ENCODE measurements around the gene TESMIN. TPM values are rescaled to one million over a fixed set of nuclear protein-coding genes. Genes with fewer than 3 reads are reported as not detected.

TESMIN gene
- total RNA-seq, 1 donor from 2014 or later: 5.5 TPM

DNA sequence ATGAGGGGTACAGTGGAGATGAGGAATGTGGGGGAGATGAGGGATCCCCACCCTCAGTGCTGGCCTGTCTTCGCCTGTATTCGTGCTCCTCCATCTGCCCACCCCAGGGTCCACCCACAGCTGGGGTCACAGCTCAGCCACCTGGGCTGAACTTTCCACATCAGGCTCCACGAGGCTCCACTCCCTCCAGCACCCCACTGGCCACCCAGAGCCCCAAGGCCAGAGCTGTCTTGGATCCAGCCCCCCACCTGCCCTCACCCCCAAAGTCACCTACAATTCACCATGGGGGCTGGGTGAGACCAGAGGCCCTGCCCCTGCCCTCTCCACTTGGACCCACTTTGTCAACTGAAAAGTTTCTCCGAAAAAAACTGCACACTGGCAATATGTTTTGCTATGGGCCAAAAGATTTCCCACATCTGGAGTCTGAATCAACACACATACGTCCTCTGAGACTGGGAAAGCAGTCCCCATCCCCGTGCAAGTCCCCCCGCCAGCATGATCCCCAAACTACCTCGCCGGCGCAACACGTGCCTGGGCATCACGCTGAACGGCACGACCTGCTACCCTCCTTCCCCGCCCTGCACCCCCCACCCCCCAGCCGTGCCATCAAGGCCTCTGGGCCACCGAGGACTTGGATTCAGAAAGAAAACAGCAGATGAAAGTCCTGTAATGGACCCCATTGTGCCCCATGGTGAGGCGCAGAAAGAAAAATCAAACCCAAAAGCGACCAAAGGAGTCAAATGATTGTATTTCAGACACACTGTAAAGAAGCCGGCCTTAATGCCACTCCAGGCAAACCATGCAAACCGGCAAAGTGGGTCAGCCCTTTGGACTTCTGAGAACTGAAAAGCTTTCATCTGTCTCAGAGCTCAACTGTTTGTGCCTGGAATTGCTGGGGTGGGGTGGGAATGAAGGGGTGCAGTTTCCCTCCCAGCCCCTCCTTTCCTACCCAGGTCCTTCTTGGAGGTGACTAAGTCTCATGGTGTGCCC, 83.5 kb downstream of the TESMIN start:
- Mint-ChIP-seq H3K4me3 (ENCODE audit: low read depth) (no peak overlapping the region), H3K27me3 (ENCODE audit: low read depth) (peaks cover 2% of the 10 kb centered on the region), H3K27ac (no peak overlapping the region), H3K36me3 (ENCODE audit: low read depth) (no peaks in the 10 kb centered on the region), H3K9me3 (no peaks in the 10 kb centered on the region), H3K4me1 (ENCODE audit: low read depth) (no peaks in the 10 kb centered on the region)
- intact Hi-C loops (cut with micrococcal nuclease): no loop called here
- no peak for DNase-seq (ENCODE audit: low spot score)

DNA sequence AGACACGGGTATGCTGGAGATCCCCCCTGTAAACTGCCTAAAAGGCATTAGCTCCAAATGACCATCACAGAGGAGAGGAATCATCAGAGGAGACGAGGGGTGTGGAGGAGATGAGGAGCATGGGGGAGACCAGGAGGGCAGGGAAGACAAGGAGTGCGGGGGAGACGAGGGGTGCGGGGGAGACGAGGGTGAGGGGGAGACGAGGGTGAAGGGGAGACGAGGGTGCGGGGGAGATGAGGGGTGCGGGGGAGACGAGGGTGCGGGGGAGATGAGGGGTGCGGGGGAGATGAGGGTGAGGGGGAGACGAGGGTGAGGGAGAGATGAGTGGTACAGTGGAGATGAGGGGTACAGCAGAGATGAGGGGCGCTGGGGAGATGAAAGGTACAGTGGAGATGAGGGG, 84.5 kb downstream of the TESMIN start:
- peaks cover under 1% of the 10 kb centered on the region for H3K27me3 Mint-ChIP-seq (ENCODE audit: low read depth)
- intact Hi-C loops (cut with micrococcal nuclease): no loop called here
- no peak for DNase-seq (ENCODE audit: low spot score)
- H3K9me3 Mint-ChIP-seq: no peaks in the 10 kb centered on the region
- no peak overlapping the region for H3K4me3 Mint-ChIP-seq (ENCODE audit: low read depth)
- no peaks in the 10 kb centered on the region for H3K36me3 Mint-ChIP-seq (ENCODE audit: low read depth)
- H3K4me1 Mint-ChIP-seq (ENCODE audit: low read depth): no peaks in the 10 kb centered on the region
- no peak overlapping the region for H3K27ac Mint-ChIP-seq

DNA sequence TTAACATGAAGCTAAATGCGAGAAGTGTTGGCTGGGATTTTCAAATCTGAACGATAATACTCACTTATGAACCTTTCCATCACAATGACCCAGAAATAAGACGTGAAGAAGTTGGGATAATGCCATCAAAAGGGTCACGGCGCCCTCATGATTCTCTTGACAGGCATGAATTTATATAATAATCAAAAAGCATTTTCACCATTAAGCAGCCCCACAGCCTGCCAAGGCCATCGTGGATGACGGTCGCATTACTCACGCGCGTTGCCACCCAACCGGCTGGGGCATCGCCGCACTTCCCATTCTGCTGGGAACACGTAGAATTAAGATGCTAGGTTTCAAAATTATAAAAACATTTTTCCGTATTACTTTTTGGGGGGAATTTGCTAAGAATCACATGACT, 85.9 kb downstream of the TESMIN start:
- no peak for DNase-seq (ENCODE audit: low spot score)
- Mint-ChIP-seq H3K4me3 (ENCODE audit: low read depth) (no peak overlapping the region), H3K27ac (no peak overlapping the region), H3K36me3 (ENCODE audit: low read depth) (no peaks in the 10 kb centered on the region), H3K4me1 (ENCODE audit: low read depth) (no peaks in the 10 kb centered on the region), H3K27me3 (ENCODE audit: low read depth) (no peaks in the 10 kb centered on the region), H3K9me3 (no peaks in the 10 kb centered on the region)
- intact Hi-C loops (cut with micrococcal nuclease): no loop called here

DNA sequence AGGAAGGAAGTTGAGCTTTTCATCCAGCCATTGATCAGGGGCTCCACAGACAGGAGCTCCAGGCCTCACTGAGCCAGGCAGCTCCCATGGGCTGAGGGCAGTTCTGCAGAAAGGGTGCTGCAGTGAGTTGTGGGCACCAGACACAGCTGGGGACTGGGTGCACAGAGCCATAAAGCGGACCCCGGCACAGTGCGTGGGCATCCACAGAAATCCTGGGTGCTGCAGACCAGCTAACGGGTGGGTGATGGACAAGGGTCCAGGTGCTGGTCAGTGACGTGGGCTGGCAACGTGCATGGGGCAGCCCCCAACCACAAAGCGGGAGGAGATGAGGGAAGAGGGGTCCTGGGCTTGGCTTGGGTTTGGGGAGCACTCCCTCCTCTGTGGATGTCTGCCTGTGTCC, 86.4 kb downstream of the TESMIN start:
- intact Hi-C loops (cut with micrococcal nuclease): no loop called here
- Mint-ChIP-seq H3K27ac (no peak overlapping the region), H3K9me3 (no peaks in the 10 kb centered on the region), H3K27me3 (ENCODE audit: low read depth) (no peaks in the 10 kb centered on the region), H3K36me3 (ENCODE audit: low read depth) (no peaks in the 10 kb centered on the region), H3K4me1 (ENCODE audit: low read depth) (no peaks in the 10 kb centered on the region), H3K4me3 (ENCODE audit: low read depth) (no peak overlapping the region)
- DNase-seq (ENCODE audit: low spot score): no peak

DNA sequence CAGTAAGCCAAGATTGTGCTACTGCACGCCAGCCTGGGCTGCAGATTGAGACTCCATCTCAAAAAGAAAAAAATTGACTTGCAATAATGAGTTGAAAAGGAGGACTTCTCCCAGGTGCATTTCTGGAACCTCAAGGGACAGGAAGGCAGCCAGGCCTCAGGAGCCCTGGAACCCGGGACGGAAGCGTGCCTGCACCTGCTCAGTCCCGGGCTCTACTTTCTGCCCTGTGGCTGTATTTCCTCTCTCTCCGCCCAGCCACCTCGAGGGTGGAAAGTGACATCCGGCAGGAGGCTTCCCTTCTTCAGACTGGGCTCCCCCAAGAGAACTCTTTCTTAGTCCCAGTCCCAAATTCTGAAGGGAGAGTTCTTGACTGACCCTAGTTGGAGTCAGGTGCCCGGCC, 87.2 kb downstream of the TESMIN start:
- Mint-ChIP-seq H3K4me3 (ENCODE audit: low read depth) (no peak overlapping the region), H3K4me1 (ENCODE audit: low read depth) (no peaks in the 10 kb centered on the region), H3K9me3 (no peaks in the 10 kb centered on the region), H3K27ac (no peak overlapping the region), H3K36me3 (ENCODE audit: low read depth) (no peaks in the 10 kb centered on the region), H3K27me3 (ENCODE audit: low read depth) (no peaks in the 10 kb centered on the region)
- intact Hi-C loops (cut with micrococcal nuclease): no loop called here
- no peak for DNase-seq (ENCODE audit: low spot score)

DNA sequence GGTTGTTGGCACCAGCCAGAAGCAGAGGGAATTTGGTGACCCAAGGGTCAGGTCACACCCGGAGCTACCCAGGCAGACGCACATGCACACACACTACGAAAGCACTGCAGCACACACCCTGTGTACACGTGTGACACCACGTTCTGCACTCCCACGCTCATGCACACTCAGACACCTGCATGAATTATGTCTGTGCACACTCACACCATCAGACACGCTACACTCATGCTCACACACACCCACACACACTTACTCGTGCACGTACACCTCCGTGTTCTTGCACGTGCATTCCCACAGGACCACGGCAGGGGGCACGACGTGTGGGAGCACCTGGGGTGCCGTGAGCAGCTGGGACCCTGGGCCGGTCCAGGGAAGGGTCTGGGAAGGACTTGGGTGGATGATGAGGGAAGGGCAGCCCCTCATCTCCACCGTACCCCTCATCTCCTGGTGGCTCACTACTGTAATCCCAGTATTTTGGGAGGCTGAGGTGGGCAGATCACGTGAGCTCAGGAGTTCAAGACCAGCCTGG, 87.8 kb downstream of the TESMIN start:
- Mint-ChIP-seq H3K27ac (no peak overlapping the region), H3K4me3 (ENCODE audit: low read depth) (no peak overlapping the region)
- intact Hi-C loops (cut with micrococcal nuclease): no loop called here

DNA sequence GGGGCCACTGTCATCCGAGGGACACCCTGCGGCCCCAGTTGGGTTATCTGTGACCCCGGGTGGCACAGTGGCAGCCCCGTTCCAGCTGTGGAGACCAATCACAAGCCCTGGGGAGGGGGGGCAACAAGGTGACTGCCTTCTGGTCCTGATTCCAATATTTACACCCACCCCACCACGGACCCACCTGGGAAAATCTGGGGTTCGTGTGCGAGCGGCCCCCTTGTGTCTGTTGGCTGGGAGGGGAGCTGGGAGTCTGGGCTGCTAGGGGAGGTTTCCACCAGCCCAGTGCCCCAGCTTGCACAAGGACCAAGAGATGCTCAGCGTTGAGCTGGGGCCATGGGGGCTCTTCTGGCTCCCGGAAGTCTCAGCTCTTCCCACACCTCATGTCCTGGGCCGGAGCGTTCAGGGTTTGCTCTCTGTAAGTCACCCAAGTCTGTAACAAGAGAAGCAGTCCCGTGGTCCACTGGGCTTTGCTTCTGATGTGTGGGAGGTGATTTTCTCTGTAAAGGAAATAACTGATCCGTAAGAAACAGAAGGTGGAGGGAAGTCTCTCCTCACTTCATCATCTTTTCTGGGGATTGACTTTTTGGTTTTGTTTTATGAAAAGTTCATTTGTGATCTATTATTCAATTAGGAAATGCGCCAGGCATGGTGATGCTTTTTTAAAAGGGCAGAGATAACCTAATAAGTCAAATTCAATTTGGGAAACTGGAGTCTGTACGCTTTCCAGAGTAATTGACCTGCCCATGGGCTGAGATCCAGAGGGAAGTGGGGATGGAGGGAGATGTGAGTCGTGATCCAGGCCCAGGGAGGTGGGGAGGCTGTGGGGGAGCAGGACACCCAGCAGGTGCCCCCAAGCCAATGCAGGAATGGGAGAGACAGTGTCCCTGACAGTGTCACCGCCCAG, 89.4 kb downstream of the TESMIN start:
- H3K4me1 Mint-ChIP-seq (ENCODE audit: low read depth): no peaks in the 10 kb centered on the region
- no peaks in the 10 kb centered on the region for H3K27me3 Mint-ChIP-seq (ENCODE audit: low read depth)
- H3K4me3 Mint-ChIP-seq (ENCODE audit: low read depth): no peak overlapping the region
- intact Hi-C loops (cut with micrococcal nuclease): no loop called here
- no peak overlapping the region for H3K27ac Mint-ChIP-seq
- H3K36me3 Mint-ChIP-seq (ENCODE audit: low read depth): no peaks in the 10 kb centered on the region
- no peak for DNase-seq (ENCODE audit: low spot score)
- H3K9me3 Mint-ChIP-seq: no peaks in the 10 kb centered on the region

More for the DNA sequence above, 87.8 kb downstream of the TESMIN start:
- no peaks in the 10 kb centered on the region for H3K4me1 Mint-ChIP-seq (ENCODE audit: low read depth)
- H3K36me3 Mint-ChIP-seq (ENCODE audit: low read depth): no peaks in the 10 kb centered on the region
- H3K27me3 Mint-ChIP-seq (ENCODE audit: low read depth): no peaks in the 10 kb centered on the region
- no peaks in the 10 kb centered on the region for H3K9me3 Mint-ChIP-seq
- DNase-seq (ENCODE audit: low spot score): no peak

DNA sequence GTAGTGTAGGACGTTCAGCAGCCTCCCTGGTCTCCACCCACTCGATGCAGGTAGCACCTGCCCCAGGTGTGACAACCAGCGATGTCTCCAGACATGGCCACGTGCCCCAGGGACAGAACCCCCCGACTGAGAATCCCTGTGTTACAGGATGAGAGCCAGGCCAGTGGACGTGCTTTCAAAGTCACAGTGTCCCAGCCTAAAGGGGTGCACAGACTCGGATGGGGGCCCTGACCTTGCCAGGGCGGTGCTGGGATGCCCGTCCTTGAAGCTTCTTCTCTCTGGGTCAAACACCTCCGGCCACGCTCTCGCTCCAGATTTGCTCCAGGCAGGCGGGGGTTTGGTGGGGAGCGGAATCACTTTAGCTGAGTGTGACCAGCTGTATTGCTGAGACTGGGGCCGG, 90.3 kb downstream of the TESMIN start:
- Mint-ChIP-seq H3K4me3 (ENCODE audit: low read depth) (no peak overlapping the region), H3K4me1 (ENCODE audit: low read depth) (no peaks in the 10 kb centered on the region), H3K36me3 (ENCODE audit: low read depth) (no peaks in the 10 kb centered on the region), H3K9me3 (no peaks in the 10 kb centered on the region), H3K27me3 (ENCODE audit: low read depth) (no peaks in the 10 kb centered on the region), H3K27ac (no peak overlapping the region)
- no peak for DNase-seq (ENCODE audit: low spot score)
- intact Hi-C loops (cut with micrococcal nuclease): no loop called here

DNA sequence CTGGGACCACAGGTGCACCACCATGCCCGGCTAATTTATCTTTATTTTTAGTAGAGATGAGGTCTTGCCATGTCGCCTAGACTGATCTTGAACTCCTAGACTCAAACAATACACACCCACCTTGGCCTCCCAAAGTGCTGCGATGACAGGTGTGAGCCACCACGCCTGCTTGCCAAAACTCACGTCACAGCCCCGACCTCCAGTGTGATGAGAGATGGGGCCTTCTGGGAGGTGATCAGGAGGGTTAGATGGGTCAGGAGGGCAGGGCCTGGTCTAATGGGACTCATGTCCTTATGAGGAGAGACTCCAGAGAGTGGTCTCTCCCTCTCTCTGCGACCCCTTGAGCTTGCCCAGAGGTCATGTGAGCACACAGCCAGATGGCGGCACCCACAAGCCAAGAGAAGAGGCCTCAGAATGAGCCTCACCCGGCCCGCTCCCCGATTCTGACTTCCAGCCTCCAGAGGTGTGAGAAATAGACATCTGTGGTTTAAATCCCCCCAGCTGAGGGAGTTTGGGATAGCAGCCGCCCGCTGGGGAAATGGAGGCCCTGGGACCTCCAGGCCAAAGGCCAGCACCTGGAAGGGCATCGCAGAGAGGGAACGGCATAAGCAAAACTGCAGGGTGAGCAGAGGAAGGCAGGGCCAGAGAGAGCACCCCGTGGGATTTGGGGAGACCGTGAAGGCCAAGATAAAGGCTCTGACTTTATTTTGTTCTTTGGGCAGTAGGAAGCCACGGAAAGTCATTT, 91.1 kb downstream of the TESMIN start:
- DNase-seq (ENCODE audit: low spot score): no peak
- intact Hi-C loops (cut with micrococcal nuclease): no loop called here
- H3K36me3 Mint-ChIP-seq (ENCODE audit: low read depth): no peaks in the 10 kb centered on the region
- H3K27ac Mint-ChIP-seq: no peak overlapping the region
- no peaks in the 10 kb centered on the region for H3K4me1 Mint-ChIP-seq (ENCODE audit: low read depth)
- no peaks in the 10 kb centered on the region for H3K9me3 Mint-ChIP-seq
- no peaks in the 10 kb centered on the region for H3K27me3 Mint-ChIP-seq (ENCODE audit: low read depth)
- H3K4me3 Mint-ChIP-seq (ENCODE audit: low read depth): no peak overlapping the region

DNA sequence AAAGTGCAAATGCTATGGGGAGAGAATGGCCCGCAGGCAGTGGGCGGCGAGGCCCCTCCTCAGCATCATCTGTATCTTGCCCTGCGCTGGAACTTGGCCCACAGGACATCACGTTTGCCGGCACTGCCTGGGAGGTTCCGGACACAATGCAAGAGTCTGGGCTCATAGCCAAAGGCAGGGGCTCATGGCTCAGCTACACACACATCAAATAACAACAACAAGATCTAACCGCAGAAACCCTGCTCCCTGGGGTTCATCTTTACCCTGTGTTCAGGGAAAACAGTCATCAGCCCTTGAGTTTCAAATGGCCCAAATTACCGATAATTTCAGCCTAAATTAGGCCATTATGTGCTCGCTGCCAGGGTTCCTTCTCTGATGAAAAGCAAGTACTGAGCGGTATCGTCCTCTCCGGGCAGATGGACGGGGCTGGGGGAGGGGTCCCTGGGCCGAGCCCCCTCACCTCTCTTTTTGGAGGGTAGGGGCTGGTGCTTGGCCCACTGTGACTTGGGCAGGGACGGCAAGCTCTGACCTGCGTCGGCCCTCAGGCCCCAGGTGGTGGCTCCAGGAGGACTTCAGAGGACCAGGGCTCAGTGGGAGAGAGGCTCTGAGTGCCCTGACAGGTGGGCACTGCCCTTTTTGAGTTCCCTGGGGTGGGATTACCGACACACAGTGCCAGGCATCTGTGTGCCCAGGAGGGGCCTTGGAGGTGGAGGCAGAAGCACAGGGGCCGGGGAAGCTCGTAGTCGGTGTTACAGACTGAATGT, 92.0 kb downstream of the TESMIN start:
- H3K27ac Mint-ChIP-seq: no peak overlapping the region
- H3K4me1 Mint-ChIP-seq (ENCODE audit: low read depth): no peaks in the 10 kb centered on the region
- no peak for DNase-seq (ENCODE audit: low spot score)
- H3K27me3 Mint-ChIP-seq (ENCODE audit: low read depth): no peaks in the 10 kb centered on the region
- no peaks in the 10 kb centered on the region for H3K36me3 Mint-ChIP-seq (ENCODE audit: low read depth)
- H3K9me3 Mint-ChIP-seq: no peaks in the 10 kb centered on the region
- intact Hi-C loops (cut with micrococcal nuclease): no loop called here
- no peak overlapping the region for H3K4me3 Mint-ChIP-seq (ENCODE audit: low read depth)

DNA sequence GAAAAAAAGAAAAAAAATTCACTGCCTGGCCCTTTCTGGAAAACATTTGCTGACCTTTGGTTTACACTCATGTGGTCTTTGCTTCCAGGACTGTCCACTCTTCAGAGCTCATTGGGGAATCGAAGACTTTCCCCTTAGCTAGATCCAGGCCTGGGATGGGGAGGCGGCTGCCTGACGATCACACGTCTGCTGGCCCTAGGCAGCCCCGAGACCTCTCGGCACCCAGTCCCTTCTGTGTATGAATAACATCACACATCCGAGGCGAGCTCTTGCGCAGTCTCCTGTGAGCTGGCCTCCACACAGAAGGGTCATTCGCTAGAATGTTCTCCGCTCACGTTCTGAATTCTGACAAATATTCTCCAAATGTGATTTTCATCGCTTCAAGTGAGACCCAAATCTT, 92.7 kb downstream of the TESMIN start:
- Mint-ChIP-seq H3K9me3 (no peaks in the 10 kb centered on the region), H3K4me1 (ENCODE audit: low read depth) (no peaks in the 10 kb centered on the region)

DNA sequence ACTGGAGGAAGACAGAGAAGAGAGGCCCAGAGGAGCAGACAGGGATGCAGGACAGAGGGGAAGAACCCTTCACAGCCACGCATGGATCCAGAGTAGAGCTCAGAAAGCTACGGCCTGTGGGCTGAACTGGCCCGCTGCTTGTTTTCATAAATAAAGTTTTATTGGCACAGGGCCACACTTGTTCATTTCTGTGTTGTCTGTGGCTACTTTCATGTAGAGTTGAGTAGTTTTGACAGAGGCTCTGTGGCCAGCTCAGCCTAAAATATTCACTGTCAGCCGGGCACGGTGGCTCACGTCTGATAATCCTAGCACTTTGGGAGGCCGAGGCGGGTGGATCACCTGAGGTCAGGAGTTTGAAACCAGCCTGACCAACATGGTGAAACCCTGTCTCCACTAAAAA, 93.2 kb downstream of the TESMIN start:
- intact Hi-C loops (cut with micrococcal nuclease): no loop called here
- no peaks in the 10 kb centered on the region for H3K27me3 Mint-ChIP-seq (ENCODE audit: low read depth)
- no peak overlapping the region for H3K27ac Mint-ChIP-seq
- DNase-seq (ENCODE audit: low spot score): no peak
- H3K4me3 Mint-ChIP-seq (ENCODE audit: low read depth): no peak overlapping the region
- no peaks in the 10 kb centered on the region for H3K36me3 Mint-ChIP-seq (ENCODE audit: low read depth)
- no peaks in the 10 kb centered on the region for H3K4me1 Mint-ChIP-seq (ENCODE audit: low read depth)
- no peaks in the 10 kb centered on the region for H3K9me3 Mint-ChIP-seq

More for the DNA sequence above, 92.7 kb downstream of the TESMIN start:
- no peak overlapping the region for H3K4me3 Mint-ChIP-seq (ENCODE audit: low read depth)
- no peaks in the 10 kb centered on the region for H3K27me3 Mint-ChIP-seq (ENCODE audit: low read depth)
- DNase-seq (ENCODE audit: low spot score): no peak
- intact Hi-C loops (cut with micrococcal nuclease): no loop called here
- H3K36me3 Mint-ChIP-seq (ENCODE audit: low read depth): no peaks in the 10 kb centered on the region
- no peak overlapping the region for H3K27ac Mint-ChIP-seq

Measured in activated T-helper 2 cell treated with anti-CD3 and anti-CD28 coated beads, Interferon-gamma antibody, Interleukin-2, Interleukin-4, amounts not matched to agents 10 μg/mL and 5 μg/mL and 100 μg/mL, durations not matched to agents 14 hours and 24 hours and 36 hours (primary cell).